Measurements from ENCODE around the gene TBC1D17. TPM values are rescaled to one million over a fixed set of nuclear protein-coding genes. Genes with fewer than 3 reads are reported as not detected.

The TBC1D17 gene
- polyA plus RNA-seq, 3 donors, result 38.3 to 61.4 (median 43.0) TPM

- DNase-seq (ENCODE audit: extremely low read depth in 1 of 11, low read depth in 9 of 11, low spot score in 4 of 11), result no peak
Measured at GRCh38 chr19:49884760-49885159, 7.3 kb downstream of the TBC1D17 start.

DNA sequence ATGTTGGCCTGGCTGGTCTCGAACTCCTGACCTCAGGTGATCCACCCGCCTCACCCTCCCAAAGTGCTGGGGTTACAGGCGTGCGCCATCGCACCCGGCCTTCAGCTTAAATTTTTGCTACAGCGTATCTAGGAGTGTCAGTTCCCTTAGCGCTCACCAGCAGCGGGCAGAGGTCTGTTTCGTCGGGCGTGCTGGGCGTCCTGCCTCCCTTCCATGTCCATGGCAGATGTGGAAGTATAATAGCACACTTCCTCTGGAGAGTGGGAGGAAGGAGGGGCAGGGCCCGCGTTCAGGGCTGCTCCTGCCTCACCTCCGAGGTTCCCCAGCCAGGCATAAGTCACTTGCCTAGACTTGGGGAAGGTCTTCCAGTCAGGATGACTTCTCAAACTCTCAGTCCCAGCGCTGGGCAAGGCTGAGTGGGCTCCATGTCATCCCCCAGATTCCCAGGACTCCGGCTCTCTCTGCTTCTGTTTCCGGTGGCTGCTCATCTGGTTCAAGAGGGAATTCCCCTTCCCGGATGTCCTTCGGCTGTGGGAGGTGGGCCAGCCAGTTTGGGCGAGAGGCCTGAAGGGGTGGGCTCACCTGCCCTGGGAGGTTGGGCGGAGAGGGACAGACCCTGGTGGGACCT lies 9.6 kb downstream of the TBC1D17 start:
- no peak for DNase-seq (ENCODE audit: extremely low read depth in 1 of 11, low read depth in 9 of 11, low spot score in 4 of 11)

DNA sequence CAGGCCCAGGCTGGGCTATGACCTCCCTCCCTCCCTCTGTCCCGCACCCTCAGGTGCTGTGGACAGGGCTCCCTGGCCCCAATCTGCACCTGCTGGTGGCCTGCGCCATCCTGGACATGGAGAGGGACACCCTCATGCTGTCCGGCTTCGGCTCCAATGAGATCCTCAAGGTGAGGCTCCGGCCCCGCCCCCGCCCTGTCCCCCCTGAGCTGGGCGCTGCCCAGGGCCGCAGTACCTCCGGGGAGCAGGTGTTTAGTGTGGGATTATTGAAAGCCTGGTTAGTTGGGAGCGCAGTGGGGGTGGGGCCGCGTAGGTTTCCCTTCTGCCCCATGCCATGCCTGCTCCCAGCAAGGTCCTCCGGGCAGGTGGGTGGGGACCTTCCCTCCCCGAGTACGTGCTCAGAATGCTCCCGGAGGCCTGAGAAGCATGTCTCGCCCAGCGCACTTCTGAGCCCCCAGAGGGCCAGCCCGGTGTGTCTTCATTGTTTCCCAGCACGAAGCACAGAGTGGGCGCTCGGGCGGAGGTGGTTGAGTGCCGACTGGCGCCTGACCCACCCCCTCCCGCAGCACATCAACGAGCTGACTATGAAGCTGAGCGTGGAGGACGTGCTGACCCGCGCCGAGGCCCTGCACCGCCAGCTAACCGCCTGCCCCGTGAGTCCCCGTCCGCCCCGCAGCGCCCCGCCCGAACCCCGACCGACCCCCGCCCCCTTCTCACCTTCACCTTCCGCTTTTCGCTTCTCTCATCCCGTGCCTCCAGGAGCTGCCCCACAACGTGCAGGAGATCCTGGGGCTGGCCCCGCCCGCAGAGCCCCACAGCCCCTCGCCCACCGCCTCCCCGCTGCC lies 10.4 kb downstream of the TBC1D17 start:
- no peak for DNase-seq (ENCODE audit: extremely low read depth in 1 of 11, low read depth in 9 of 11, low spot score in 4 of 11)

DNA sequence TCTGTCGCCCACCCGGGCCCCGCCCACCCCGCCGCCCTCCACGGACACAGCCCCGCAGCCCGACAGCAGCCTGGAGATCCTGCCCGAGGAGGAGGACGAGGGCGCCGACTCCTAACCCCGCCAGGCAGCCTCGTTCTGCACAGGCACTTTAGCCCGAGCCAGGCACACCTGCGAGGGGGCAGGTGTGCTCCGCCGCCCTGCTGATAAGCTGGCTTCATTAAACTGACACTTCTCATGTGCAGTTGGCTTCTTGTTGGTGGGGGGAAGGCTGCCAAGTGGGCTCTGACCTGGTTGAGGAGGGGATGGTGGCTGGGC lies 11.0 kb downstream of the TBC1D17 start:
- no peak for DNase-seq (ENCODE audit: extremely low read depth in 1 of 11, low read depth in 9 of 11, low spot score in 4 of 11)

DNA sequence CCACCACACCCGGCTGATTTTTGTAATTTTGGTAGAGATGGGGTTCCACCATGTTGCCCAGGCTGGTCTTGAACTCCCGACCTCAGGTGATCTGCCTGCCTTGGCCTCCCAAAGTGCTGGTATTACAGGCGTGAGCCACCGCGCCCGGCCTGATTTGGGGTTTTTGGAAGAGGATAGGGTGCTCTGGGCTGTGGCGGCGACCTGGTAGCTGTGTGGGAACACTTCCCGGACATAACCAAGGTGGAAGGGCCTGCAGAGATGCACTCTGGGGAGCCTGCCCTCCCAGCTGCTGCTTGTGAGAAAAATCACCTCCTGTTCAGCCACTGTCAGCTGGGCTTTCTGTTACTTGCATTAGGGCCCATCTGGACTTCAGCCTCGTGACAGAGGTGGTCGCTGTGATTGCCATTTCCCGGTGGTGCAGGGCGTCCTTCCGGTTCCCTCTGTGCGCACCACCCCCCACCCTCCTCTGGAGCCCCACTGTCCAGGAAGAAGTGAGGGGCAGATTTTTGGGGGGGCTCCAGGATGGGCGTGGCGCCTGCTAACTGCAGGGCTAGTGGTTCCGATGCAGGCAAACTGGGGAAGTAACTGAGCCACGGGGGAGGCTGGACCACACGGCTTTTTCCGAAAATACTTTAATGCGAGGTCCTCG lies 11.7 kb downstream of the TBC1D17 start:
- DNase-seq (ENCODE audit: extremely low read depth in 1 of 11, low read depth in 9 of 11, low spot score in 4 of 11), result no peak

GRCh38 chr19:49889687-49890348 lies 12.3 kb downstream of the TBC1D17 start:
- DNase-seq (ENCODE audit: extremely low read depth in 1 of 11, low read depth in 9 of 11, low spot score in 4 of 11), result peak in 7 of 11 donors; percentile 66 to 77 (median 75)

- DNase-seq (ENCODE audit: extremely low read depth in 1 of 11, low read depth in 9 of 11, low spot score in 4 of 11), result no peak
Measured at GRCh38 chr19:49890349-49891311, 13.1 kb downstream of the TBC1D17 start.

DNA sequence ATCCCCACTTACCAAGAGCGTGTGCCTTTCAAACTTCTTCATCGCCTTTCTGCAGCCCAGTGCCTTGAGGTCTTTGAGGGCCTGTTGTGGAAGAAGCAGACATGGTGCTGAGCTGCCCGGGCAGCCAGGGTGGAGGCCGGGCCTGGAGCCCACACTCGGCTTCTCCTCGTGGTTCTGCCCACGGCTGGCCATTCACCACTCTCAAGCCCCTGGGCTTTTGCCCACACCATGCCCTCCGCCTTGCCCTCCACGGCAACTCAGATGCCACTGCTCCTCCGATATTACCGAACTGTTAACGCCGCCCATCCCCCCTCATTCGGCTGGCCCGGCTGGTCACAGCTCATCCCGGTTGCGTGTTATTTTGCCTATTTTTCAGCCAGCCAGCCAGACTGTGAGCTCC lies 13.9 kb downstream of the TBC1D17 start:
- DNase-seq (ENCODE audit: extremely low read depth in 1 of 11, low read depth in 9 of 11, low spot score in 4 of 11), result no peak

DNA sequence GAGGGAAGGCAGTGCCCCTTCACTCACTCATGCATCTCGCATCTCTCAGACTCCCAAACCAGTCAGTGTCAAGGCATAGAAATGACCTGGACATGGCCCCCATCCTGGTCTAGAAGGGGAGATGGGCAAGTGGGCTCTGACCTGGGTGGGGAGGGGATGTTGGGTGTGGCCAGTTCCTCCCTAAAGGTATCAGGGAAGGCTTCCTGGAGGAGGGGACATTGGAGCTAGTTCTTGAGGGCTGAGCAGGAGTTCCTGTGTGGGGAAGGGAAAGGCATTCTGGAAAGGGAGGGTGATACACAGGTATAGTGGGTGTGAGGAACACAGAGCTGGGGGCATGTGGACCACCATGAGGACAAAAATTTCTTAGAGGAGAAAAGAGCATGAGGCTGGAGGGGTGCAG lies 15.2 kb downstream of the TBC1D17 start:
- DNase-seq (ENCODE audit: extremely low read depth in 1 of 11, low read depth in 9 of 11, low spot score in 4 of 11), result no peak

GRCh38 chr19:49894011-49894664 lies 16.6 kb downstream of the TBC1D17 start:
- no peak for DNase-seq (ENCODE audit: extremely low read depth in 1 of 11, low read depth in 9 of 11, low spot score in 4 of 11)

DNA sequence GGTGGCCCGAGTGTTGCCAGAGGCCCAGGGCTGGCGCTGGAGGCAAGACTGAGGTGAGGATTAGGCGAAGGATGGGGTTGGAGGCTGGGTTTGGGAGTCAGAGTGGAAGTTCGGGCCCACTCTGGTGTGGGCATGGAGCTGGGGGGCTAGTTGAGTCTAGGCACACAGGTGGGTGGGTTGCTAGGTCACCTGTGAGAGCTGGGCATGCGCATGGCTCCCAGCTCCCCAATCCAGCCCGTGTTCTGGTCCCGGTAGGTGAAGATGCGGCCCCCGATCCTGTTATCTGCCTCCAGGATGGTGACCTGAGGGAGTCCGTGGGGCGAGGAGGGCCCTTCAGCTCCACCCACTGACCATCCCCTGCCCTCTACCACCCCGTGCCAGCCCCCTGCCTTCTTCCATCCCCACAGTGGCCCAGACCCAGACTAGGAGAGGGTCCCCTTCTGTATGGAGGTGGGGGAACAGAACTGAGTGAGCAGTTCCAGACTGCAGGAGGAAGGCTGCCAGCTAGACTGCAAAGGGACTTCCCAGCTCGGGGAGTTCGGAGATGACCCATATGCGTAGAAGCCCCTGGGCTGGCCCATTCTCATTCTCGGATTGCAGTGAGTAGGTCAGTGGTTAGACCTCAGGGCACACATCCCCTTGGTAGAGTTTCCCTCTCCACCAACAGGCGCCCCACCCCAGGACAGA lies 17.5 kb downstream of the TBC1D17 start:
- DNase-seq (ENCODE audit: extremely low read depth in 1 of 11, low read depth in 9 of 11, low spot score in 4 of 11), result no peak

DNA sequence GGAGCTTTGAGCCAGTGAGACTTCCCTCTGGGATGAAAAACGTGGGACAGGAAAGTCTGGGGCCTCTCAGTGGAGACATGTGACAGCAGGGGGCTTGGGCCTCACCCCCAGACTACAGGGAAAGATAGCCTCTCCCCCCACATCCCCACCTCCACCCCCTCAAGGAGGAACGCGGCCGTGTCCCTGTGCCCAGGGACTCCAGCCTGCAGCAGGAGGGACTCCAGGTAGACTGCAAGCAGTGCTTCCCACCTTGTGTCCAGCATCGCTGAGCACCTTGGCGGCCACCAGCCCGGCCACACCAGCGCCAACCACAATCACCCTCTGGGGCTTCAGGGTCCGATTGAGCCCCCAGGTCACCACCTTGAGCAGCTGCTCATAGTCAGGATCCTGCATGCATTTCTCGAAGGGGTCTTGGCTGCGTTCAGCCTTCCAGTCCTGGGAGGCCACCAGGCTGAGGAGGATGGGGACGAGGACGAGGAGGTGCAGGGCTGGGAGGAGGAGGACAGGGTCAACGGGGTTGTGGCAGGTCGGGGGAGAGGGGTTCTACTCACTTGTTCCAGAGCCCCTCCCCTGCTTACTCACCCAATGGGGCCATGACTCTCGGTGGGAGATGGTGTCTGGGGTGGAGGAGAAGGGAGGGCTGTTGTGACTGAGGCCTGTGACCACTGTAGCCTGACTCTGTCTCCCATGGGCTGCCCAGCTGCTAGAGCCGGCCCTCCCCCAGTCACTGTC lies 18.2 kb downstream of the TBC1D17 start:
- DNase-seq (ENCODE audit: extremely low read depth in 1 of 11, low read depth in 9 of 11, low spot score in 4 of 11), result no peak

DNA sequence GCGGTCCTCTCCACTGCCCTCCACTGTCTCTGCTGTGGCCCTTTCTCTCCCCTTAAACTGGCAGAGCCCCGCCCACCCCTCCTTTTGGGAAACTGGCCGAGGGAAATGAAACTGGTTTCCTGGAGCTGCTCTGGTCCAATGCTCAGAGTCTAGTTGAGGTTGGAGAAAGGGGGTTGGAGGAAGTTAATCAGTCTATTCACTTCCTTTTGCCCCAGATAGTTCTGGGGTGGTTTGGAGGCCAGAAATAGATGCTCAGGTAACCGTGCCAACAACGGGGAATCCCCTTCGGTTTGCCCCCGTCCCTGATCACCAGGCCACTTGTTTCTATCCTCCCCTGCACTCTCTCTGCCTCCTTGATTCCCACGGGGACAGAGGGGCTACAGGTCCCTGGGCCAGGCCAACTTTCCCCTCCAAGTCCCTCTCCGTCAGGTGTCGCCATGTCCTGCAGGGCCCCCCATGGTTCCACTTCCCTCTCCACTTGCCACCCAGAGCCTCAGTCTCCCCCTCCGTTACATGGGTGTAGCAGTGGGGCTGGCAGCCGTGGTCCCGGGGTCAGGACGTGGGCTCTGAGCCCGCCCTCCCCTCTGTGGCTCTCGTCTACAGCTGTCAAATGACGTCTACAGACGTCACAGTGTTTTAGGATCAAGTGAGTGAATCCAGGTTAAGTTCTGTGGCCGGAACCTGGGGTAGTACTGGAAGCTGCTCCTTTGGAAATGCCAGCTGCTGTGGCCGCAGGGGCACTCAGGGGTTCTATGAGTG lies 19.5 kb downstream of the TBC1D17 start, which contains the start of gene IL4I1:
TSS of gene IL4I1 (minus strand) at position 25 of the 759 bp plus-strand sequence. CDS start 727 bp downstream, outside the sequence.
- peak in 1 of 11 donors; percentile 37 for DNase-seq (ENCODE audit: extremely low read depth in 1 of 11, low read depth in 9 of 11, low spot score in 4 of 11)

GRCh38 chr19:49904136-49904535 lies 26.6 kb downstream of the TBC1D17 start:
- no peak for DNase-seq (ENCODE audit: extremely low read depth in 1 of 11, low read depth in 9 of 11, low spot score in 4 of 11)

DNA sequence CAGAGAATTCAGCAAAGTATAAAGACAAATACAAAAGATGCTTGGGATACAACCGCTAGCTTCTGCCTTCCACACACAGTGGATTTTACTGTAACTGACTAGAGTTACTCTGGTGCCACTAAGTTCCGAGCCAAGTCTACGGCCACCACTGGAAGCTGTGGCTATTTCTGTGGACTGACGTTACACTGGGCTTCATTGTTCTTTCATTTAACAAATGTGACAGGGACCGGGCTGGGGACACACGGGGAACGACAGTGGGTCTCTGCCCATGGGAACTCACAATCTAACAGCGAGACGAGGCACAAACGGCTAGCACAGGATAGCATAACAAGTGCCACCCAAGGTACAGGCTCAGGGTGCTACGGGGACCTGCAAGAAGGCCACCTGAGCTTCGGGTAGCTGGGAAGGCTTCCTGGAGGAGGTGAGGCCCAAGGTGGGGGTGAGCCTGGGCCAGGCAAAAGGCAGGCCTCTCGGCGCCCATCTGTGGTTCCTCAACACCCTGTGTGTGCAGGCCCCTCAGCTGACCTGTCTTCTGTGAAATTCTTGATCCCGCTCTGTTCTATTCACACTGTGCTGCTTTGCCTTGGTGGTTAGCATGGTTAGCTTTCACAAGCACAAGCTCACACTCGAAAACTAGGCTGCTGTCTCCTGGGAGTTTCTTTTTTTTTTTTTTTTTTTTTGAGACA lies 29.5 kb downstream of the TBC1D17 start:
- no peak for DNase-seq (ENCODE audit: extremely low read depth in 1 of 11, low read depth in 9 of 11, low spot score in 4 of 11)
